SK-N-SH (cell line): ENCODE data around the gene CDH4. TPM values are rescaled to one million over a fixed set of nuclear protein-coding genes. Genes with fewer than 3 reads are reported as not detected.

Experiments used
- CTCF ChIA-PET: fragments of 300-600, 350-600 bp; formaldehyde crosslinking; extraction: SDS; loops from one replicate; lab custom pipeline; 2021; lab: Yijun Ruan, JAX
- POLR2A ChIA-PET: fragments of 350-600 bp; sonication (Branson Sonifier 250); formaldehyde crosslinking; extraction: SDS; loops from one replicate; lab custom pipeline; 2020; ENCODE audit warnings: antibody characterized with exemption, inconsistent platforms; lab: Yijun Ruan, JAX
- DNase-seq: peaks from one replicate; pipeline ENCODE4 v3.0.0; 2012
- H2AFZ ChIP-seq: fragments of 200-600 bp; sonication (generic); 2 replicates; pipeline ENCODE4 v1.8.1; 2016; ENCODE audit warnings: antibody characterized with exemption, mild to moderate bottlenecking, low read depth
- H3F3A ChIP-seq: fragments of 200-600 bp; sonication (generic); replicated peaks from 2 replicates; pipeline ENCODE3; 2016; ENCODE audit warnings: antibody characterized with exemption, mild to moderate bottlenecking; ENCODE audit not compliant: insufficient read depth
- H3K27ac ChIP-seq, 2 experiments: fragments of 200-500 bp in 1 of 2; fragments of 200-600 bp in 1 of 2; sonication (Bioruptor generic) in 1 of 2; sonication (generic), shearing (Covaris generic) in 1 of 2; 2 replicates each; pipeline versions ENCODE4 v1.5.1 to v1.6.1; 2014 to 2016; ENCODE audit warnings: low read depth in 2 of 2, inconsistent platforms in 1 of 2, low read length in 1 of 2, mild to moderate bottlenecking in 1 of 2, mixed read lengths in 1 of 2
- H3K27me3 ChIP-seq: fragments of 200-600 bp; sonication (generic), shearing (Covaris generic); 2 replicates; pipeline ENCODE4 v1.6.1; 2016; ENCODE audit warnings: mixed run types; ENCODE audit not compliant: insufficient read depth
- H3K36me3 ChIP-seq, 2 experiments: fragments of 200-500 bp in 1 of 2; fragments of 200-600 bp in 1 of 2; sonication (Bioruptor generic) in 1 of 2; sonication (generic) in 1 of 2; replicated peaks in 1 of 2; 2 replicates each; pipeline versions ENCODE3 to v1.5.1; 2014 to 2016; ENCODE audit warnings: low read length in 1 of 2, mild to moderate bottlenecking in 1 of 2; ENCODE audit not compliant: insufficient read depth in 2 of 2, control insufficient read depth in 1 of 2
- H3K4me1 ChIP-seq, 2 experiments: fragments of 200-500 bp in 1 of 2; fragments of 200-600 bp in 1 of 2; sonication (Bioruptor generic) in 1 of 2; sonication (generic), shearing (Covaris generic) in 1 of 2; 2 replicates each; pipeline versions ENCODE4 v1.5.1 to v1.6.1; 2014 to 2016; ENCODE audit warnings: low read depth in 1 of 2, low read length in 1 of 2, mixed run types in 1 of 2; ENCODE audit not compliant: insufficient read depth in 2 of 2, control insufficient read depth in 1 of 2
- H3K4me2 ChIP-seq: fragments of 200-600 bp; sonication (generic), shearing (Covaris generic); 2 replicates; pipeline ENCODE4 v1.6.1; 2017; ENCODE audit warnings: mixed run types
- H3K4me3 ChIP-seq, 2 experiments: fragments of 200-500 bp in 1 of 2; fragments of 200-600 bp in 1 of 2; sonication (Bioruptor generic) in 1 of 2; sonication (generic), shearing (Covaris generic) in 1 of 2; 2 replicates each; pipeline versions ENCODE4 v1.5.1 to v1.8.1; 2014 to 2016; ENCODE audit warnings: low read depth in 2 of 2, inconsistent platforms in 1 of 2, low read length in 1 of 2, mild to moderate bottlenecking in 1 of 2, mixed read lengths in 1 of 2, moderate library complexity in 1 of 2
- H3K79me2 ChIP-seq: fragments of 200-600 bp; sonication (generic); 2 replicates; pipeline ENCODE4 v1.8.1; 2017; ENCODE audit warnings: mild to moderate bottlenecking; ENCODE audit not compliant: insufficient read depth
- H3K9ac ChIP-seq: fragments of 200-600 bp; sonication (generic); 2 replicates; pipeline ENCODE4 v1.6.1; 2017; ENCODE audit warnings: mixed run types
- H3K9me2 ChIP-seq: fragments of 200-600 bp; sonication (generic); 2 replicates; pipeline ENCODE4 v1.6.1; 2017; ENCODE audit warnings: mixed run types
- H3K9me3 ChIP-seq: fragments of 200-600 bp; sonication (generic); 2 replicates; pipeline ENCODE4 v1.6.1; 2017; ENCODE audit warnings: mixed run types, mild to moderate bottlenecking, moderate library complexity
- H4K20me1 ChIP-seq: fragments of 200-600 bp; sonication (generic); 2 replicates; pipeline ENCODE4 v1.6.1; 2017; ENCODE audit warnings: mild to moderate bottlenecking, mixed run types; ENCODE audit not compliant: insufficient read depth
- CTCF ChIP-seq: fragments of 200-600 bp; sonication (generic); IDR thresholded peaks from 2 replicates; pipeline ENCODE4 v1.6.1; 2017; ENCODE audit warnings: antibody characterized with exemption, mild to moderate bottlenecking, moderate library complexity
- ELF1 ChIP-seq: IDR thresholded peaks from 2 replicates; pipeline ENCODE4 v1.4.0; 2012
- EZH2phosphoT487 ChIP-seq: fragments of 200-600 bp; sonication (generic); IDR thresholded peaks from 2 replicates; pipeline ENCODE4 v1.6.1; 2017; ENCODE audit warnings: low read depth, mixed run types, mild to moderate bottlenecking, antibody characterized with exemption, moderate library complexity, borderline replicate concordance
- GABPA ChIP-seq: IDR thresholded peaks from 2 replicates; pipeline ENCODE4 v1.4.0; 2012; ENCODE audit warnings: low read depth, mild to moderate bottlenecking
- GATA2 ChIP-seq: sonication (generic); formaldehyde crosslinking; IDR thresholded peaks from 2 replicates; pipeline ENCODE4 v1.5.0; 2020; ENCODE audit warnings: mild to moderate bottlenecking, missing genetic modification reagents
- JUND ChIP-seq: IDR thresholded peaks from 2 replicates; pipeline ENCODE4 v1.4.0; 2012
- NRF1 ChIP-seq: IDR thresholded peaks from 2 replicates; pipeline ENCODE4 v1.6.1; 2012; ENCODE audit warnings: low read depth, mild to moderate bottlenecking, low read length
- POLR2AphosphoS5 ChIP-seq: IDR thresholded peaks from 2 replicates; pipeline ENCODE4 v1.6.1; 2012; ENCODE audit warnings: low read depth, low read length
- RAD21 ChIP-seq: IDR thresholded peaks from 2 replicates; pipeline ENCODE4 v1.6.1; 2012; ENCODE audit warnings: mild to moderate bottlenecking, low read length
- RCOR1 ChIP-seq: fragments of 150-350 bp; IDR thresholded peaks from 2 replicates; pipeline ENCODE4 v1.6.1; 2017; ENCODE audit warnings: antibody characterized with exemption, low read length
- REST ChIP-seq: IDR thresholded peaks from 2 replicates; pipeline ENCODE4 v1.6.1; 2012; ENCODE audit warnings: mild to moderate bottlenecking, low read depth, low read length, moderate library complexity
- SIN3A ChIP-seq: IDR thresholded peaks from 2 replicates; pipeline ENCODE4 v1.6.1; 2012; ENCODE audit warnings: low read depth, mild to moderate bottlenecking, low read length, moderate library complexity, borderline replicate concordance
- SMC3 ChIP-seq: IDR thresholded peaks from 2 replicates; pipeline ENCODE4 v1.6.1; 2012; ENCODE audit warnings: low read depth, low read length, improper control_type of control experiment
- USF2 ChIP-seq: fragments of 150-350 bp; IDR thresholded peaks from 2 replicates; pipeline ENCODE4 v1.6.1; 2017; ENCODE audit warnings: antibody characterized with exemption, low read length, low read depth, borderline replicate concordance
- WGBS: methylation state at CpG from one replicate; pipeline ENCODE4 v1.1.6; 2017; ENCODE audit warnings: low lambda C conversion rate; 5-methylcytosine and 5-hydroxymethylcytosine counted together
- polyA plus RNA-seq, 3 experiments: library from polyadenylated mRNA; depleted of rRNA; stranded (reverse); fragments of >200 nt; gene quantifications; 2 replicates each; pipeline ENCODE4 v1.2.3, GENCODE V29; 2012

The CDH4 gene
- polyA plus RNA-seq, 1 of the 3 experiments (the other 2 are of a cell fraction): not detected

- no peak for TF ChIP-seq NRF1
Observed at GRCh38 chr20:61788343-61788742, 536.3 kb downstream of the CDH4 start (continued).

- TF ChIP-seq RCOR1 (no peak), CTCF (no peak), POLR2AphosphoS5 (no peak), JUND (no peak), USF2 (no peak), ELF1 (no peak), RAD21 (no peak), GABPA (no peak), EZH2phosphoT487 (no peak), SMC3 (no peak), GATA2 (CRISPR knock-in tag) (no peak), SIN3A (no peak), REST (no peak)
Observed at GRCh38 chr20:61789329-61789728, 537.3 kb downstream of the CDH4 start.

More at GRCh38 chr20:61789329-61789728, 537.3 kb downstream of the CDH4 start:
- no peak overlapping the region for H2AFZ ChIP-seq
- H3K9me2 ChIP-seq: no peaks in the 10 kb centered on the region
- CTCF ChIA-PET: no interaction called here
- no peaks in the 10 kb centered on the region for H3K4me1 ChIP-seq
- H4K20me1 ChIP-seq: no peaks in the 10 kb centered on the region
- no peak for DNase-seq
- no peaks in the 10 kb centered on the region for H3K9me3 ChIP-seq
- no peak overlapping the region for H3K4me2 ChIP-seq
- H3K36me3 ChIP-seq: no peaks in the 10 kb centered on the region
- POLR2A ChIA-PET: no interaction called here
- WGBS: 34% methylated on average over 10 of the region's 10 CpGs
- H3K27ac ChIP-seq: no peak overlapping the region
- no peaks in the 10 kb centered on the region for H3F3A ChIP-seq
- H3K9ac ChIP-seq: no peak overlapping the region
- H3K79me2 ChIP-seq: no peaks in the 10 kb centered on the region
- H3K27me3 ChIP-seq: no peaks in the 10 kb centered on the region
- no peak overlapping the region for H3K4me3 ChIP-seq
